GM19025 (cell line): Measurements from ENCODE around the gene GABRR3.

Experiments used
- ATAC-seq: cut with Tn5 transposase; IDR thresholded peaks from one replicate; pipeline ENCODE4 v1.9.1; 2021; ENCODE audit warnings: mild to moderate bottlenecking, low read depth, moderate library complexity; ENCODE audit not compliant: unreplicated experiment

Gene GABRR3

GRCh38 chr3:97992547-97993173 lies 42.5 kb downstream of the GABRR3 start:
- no peak for ATAC-seq

GRCh38 chr3:97991293-97991682 lies 43.8 kb downstream of the GABRR3 start:
- ATAC-seq = no peak

GRCh38 chr3:97990624-97991292 lies 44.4 kb downstream of the GABRR3 start:
- ATAC-seq = no peak

- no peak for ATAC-seq
These were observed 46.1 kb downstream of the GABRR3 start for GRCh38 chr3:97988784-97989568.

- no peak for ATAC-seq
These were observed 47.8 kb downstream of the GABRR3 start for GRCh38 chr3:97987306-97987705.

- ATAC-seq = no peak
These were observed 51.1 kb downstream of the GABRR3 start for GRCh38 chr3:97983933-97984491.

- ATAC-seq = no peak
These were observed 53.2 kb downstream of the GABRR3 start for GRCh38 chr3:97981886-97982285.

- ATAC-seq = no peak
These were observed 55.5 kb downstream of the GABRR3 start for GRCh38 chr3:97979610-97980009.

- ATAC-seq = no peak
These were observed 59.6 kb downstream of the GABRR3 start for GRCh38 chr3:97975466-97975865.

GRCh38 chr3:97974996-97975395 lies 60.1 kb downstream of the GABRR3 start:
- no peak for ATAC-seq

GRCh38 chr3:97972976-97973375 lies 62.1 kb downstream of the GABRR3 start:
- no peak for ATAC-seq

GRCh38 chr3:97971679-97972567 lies 63.2 kb downstream of the GABRR3 start, which contains the start of gene RIOX2:
RIOX2 (minus strand) TSS chr3:97972431; CDS start chr3:97967593, 4,838 bp downstream.
- ATAC-seq = peak; percentile 90

- no peak for ATAC-seq
These were observed 64.0 kb downstream of the GABRR3 start for GRCh38 chr3:97970956-97971620.

- ATAC-seq = no peak
These were observed 65.0 kb downstream of the GABRR3 start for GRCh38 chr3:97970156-97970555.

- ATAC-seq = no peak
These were observed 65.6 kb downstream of the GABRR3 start for GRCh38 chr3:97969541-97969940.

- ATAC-seq = no peak
These were observed 66.7 kb downstream of the GABRR3 start for GRCh38 chr3:97968376-97968775.

- ATAC-seq = no peak
These were observed 67.1 kb downstream of the GABRR3 start for GRCh38 chr3:97967966-97968365.

GRCh38 chr3:97960993-97961766 lies 73.9 kb downstream of the GABRR3 start:
- no peak for ATAC-seq

GRCh38 chr3:97960551-97960950 lies 74.6 kb downstream of the GABRR3 start:
- no peak for ATAC-seq
